Urinary bladder (tissue), 4 donors: ENCODE data around the gene APELA. TPM values are rescaled to one million over a fixed set of nuclear protein-coding genes. Genes with fewer than 3 reads are reported as not detected.
"Not testable (repeated sequence)": the region's sequence is repeated elsewhere in the genome, so short reads cannot be mapped to it uniquely, and the experiment has no call there.

ENCODE experiments used
- DNase-seq: peaks from one replicate; pipeline ENCODE4 v3.0.0-alpha.2; 2015; ENCODE audit errors: extremely low spot score
- H3K27ac ChIP-seq: one replicate; pipeline ENCODE4 v1.5.1; 2013; ENCODE audit warnings: low read depth, mild to moderate bottlenecking, moderate library complexity
- H3K36me3 ChIP-seq: one replicate; pipeline ENCODE4 v1.6.1; 2013; ENCODE audit warnings: mild to moderate bottlenecking, moderate library complexity; ENCODE audit not compliant: insufficient read depth
- H3K4me1 ChIP-seq: one replicate; pipeline ENCODE4 v1.6.1; 2013; ENCODE audit warnings: mild to moderate bottlenecking, moderate library complexity; ENCODE audit not compliant: insufficient read depth
- H3K4me3 ChIP-seq: one replicate; pipeline ENCODE4 v1.5.1; 2013; ENCODE audit warnings: low read depth, low read length
- WGBS: extraction: QIAGEN DNeasy Blood & Tissue Kit; methylation state at CpG from one replicate; pipeline ENCODE4 v1.1.7; 2013; 5-methylcytosine and 5-hydroxymethylcytosine counted together
- polyA plus RNA-seq: library from polyadenylated mRNA; stranded (reverse); fragments of 200-250 nt; gene quantifications from one replicate; pipeline ENCODE4 v1.2.3, GENCODE V29; 2013
- total RNA-seq: library from RNA; depleted of rRNA; stranded (reverse); fragments of >200 nt; gene quantifications from one replicate; pipeline ENCODE4 v1.2.3, GENCODE V29; 2014
- donor health status: healthy with polysubstance abuse.
- donor health status: healthy.

Gene APELA
- total and polyA plus RNA-seq, 2 donors, result not detected

DNA sequence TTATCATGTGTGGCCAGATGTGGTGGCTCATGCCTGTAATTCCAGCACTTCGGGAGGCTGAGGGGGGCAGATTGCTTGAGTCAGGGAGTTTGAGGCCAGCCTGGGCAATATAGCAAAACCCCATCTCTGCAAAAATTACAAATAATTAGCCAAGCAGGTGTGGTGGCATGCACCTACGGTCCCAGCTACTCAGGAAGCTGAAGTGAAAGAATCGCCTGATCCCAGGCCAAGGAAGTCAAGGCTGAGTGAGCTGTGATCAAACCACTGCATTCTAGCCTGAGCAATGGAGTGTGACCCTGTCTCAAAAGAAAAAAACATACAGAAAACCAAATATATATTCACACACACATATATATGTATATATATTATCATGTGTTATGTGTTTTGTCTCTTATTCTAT is 15.0 kb downstream of the APELA start:
- DNase-seq, result no peak
- Histone ChIP-seq H3K27ac (no peak overlapping the region), H3K4me3 (no peak overlapping the region), H3K4me1 (no peaks in the 10 kb centered on the region), H3K36me3 (no peaks in the 10 kb centered on the region)
- WGBS, result 76% methylated on average over 3 of the region's 3 CpGs

DNA sequence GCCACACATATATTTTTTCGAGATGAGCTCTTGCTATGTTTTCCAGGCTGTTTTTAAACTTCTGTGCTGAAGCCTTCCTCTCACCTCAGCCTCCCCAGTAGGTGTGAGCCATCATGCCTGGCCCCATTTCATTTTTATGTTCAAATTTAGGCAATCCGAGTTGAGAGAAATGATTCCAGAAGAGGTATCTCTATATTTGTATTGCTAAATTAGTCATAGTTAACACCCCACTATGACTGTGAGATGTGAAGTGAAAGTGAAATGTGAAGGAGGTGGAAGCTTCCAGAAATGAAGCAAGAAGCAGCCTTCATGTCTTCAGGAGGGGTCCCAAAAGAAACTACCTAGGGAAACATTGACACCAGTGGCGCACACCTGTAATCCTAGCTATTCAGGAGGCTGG is 17.7 kb downstream of the APELA start:
- Histone ChIP-seq H3K27ac (no peak overlapping the region), H3K36me3 (no peaks in the 10 kb centered on the region), H3K4me3 (no peak overlapping the region), H3K4me1 (no peaks in the 10 kb centered on the region)
- no peak for DNase-seq
- 83% methylated on average over 3 of the region's 3 CpGs for WGBS

DNA sequence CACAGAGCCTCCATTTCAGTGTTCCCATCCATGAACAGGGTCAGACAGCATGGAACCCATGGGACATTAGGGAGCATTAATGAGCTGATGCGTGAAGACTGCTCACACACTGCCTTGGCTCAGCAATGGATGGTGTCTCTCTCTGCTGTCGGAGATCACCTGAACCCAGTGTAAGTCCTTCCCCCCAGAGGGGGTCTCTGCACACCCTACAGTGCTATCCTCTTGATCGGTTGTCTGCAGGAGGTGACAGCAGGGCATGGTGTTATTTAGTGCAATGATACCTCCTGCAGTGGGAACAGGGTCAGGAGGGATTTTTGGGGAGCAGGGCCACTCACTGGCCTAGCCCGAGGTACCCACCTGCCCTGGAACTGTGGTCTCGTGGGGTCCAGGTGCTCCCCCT is 25.6 kb downstream of the APELA start:
- no peaks in the 10 kb centered on the region for H3K36me3 ChIP-seq
- no peak overlapping the region for H3K4me3 ChIP-seq
- H3K27ac ChIP-seq, result no peak overlapping the region
- no peaks in the 10 kb centered on the region for H3K4me1 ChIP-seq
- WGBS, result 87% methylated on average over 5 of the region's 5 CpGs
- DNase-seq, result no peak

DNA sequence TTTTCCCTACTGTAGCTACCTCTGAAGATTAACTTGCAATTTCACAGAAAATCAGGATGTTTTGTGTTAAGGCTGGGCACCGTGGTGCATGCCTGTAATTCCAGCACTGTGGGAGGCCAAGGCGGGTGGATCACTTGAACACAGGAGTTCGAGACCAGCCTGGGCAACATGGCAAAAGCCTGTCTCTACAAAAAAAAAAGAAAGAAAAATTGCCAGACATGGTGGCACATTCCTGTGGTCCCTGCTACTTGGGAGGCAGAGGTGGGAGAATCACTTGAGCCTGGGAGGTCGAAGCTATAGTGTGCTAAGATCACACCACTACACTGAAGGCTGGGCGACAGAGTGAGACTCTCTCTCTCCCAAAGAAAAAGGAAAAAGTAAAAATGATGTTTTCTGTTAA is 27.4 kb downstream of the APELA start:
- Histone ChIP-seq H3K36me3 (no peaks in the 10 kb centered on the region), H3K27ac (no peak overlapping the region), H3K4me3 (no peak overlapping the region), H3K4me1 (no peaks in the 10 kb centered on the region)
- DNase-seq, result no peak
- WGBS, result 79% methylated on average over 5 of the region's 5 CpGs

DNA sequence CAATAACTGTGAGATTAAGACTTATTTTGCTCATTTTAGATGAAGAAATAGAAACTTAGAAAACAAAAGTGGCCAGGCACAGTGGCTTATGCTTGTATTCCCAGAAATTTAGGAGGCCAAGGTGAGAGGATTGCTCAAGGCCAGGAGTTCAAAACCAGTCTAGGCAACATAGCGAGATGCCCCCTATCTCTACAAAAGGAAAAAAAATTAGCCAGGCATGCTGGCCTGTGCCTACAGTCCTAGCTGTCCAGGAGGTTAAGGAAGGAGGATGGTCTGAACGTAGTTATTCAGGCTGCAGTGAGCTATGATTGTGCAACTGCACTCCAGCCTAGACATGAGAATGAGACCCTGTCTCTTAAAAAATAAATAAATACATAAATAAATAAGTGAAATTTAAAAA is 28.0 kb downstream of the APELA start:
- 79% methylated on average over 2 of the region's 2 CpGs for WGBS
- Histone ChIP-seq H3K4me1 (no peaks in the 10 kb centered on the region), H3K4me3 (no peak overlapping the region)

DNA sequence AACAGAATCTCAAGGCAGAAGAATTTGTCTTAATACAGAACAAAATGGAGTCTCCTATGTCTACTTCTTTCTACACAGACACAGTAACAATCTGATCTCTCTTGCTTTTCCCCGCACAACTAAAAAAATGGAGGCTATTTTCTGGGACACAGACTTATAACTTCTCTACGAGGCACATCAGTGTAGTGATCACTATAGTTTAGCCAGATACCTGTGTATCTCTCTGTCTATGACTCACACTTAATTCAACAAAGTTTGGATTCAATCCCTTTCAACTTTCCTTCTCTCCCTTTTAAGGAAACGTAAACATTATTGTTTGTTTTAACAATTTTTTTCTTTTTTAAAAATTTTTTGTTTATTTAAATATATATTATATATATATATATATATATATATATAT is 29.4 kb downstream of the APELA start:
- Histone ChIP-seq H3K4me1 (no peaks in the 10 kb centered on the region), H3K36me3 (no peaks in the 10 kb centered on the region), H3K4me3 (no peak overlapping the region), H3K27ac (no peak overlapping the region)
- 27% methylated on average over 3 of the region's 3 CpGs for WGBS
- no peak for DNase-seq

More for the DNA sequence above, 28.0 kb downstream of the APELA start:
- DNase-seq, result no peak
- H3K27ac ChIP-seq, result no peak overlapping the region
- H3K36me3 ChIP-seq, result no peaks in the 10 kb centered on the region

DNA sequence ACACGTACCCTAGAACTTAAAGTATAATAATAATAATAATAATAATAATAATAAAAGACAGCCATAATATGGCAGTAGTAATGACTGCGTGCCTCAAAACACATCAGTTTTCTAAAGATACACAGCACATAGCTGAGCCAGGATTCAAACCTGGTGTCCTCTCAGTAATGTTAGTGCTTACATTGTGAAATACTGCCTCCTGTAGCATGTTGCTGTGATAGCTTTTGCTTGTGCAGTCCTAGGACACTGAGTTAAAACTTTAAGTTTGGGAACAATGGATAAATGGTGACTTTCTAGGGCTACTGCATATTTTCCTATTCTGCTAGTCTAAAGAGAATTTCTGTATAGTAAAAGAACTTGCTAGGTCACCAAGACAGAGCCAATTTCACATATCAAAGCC is 36.5 kb downstream of the APELA start:
- not testable (repeated sequence) for DNase-seq, H3K27ac ChIP-seq, H3K36me3 ChIP-seq, H3K4me3 ChIP-seq, H3K4me1 ChIP-seq
- WGBS, result 83% methylated on average over 2 of the region's 2 CpGs

DNA sequence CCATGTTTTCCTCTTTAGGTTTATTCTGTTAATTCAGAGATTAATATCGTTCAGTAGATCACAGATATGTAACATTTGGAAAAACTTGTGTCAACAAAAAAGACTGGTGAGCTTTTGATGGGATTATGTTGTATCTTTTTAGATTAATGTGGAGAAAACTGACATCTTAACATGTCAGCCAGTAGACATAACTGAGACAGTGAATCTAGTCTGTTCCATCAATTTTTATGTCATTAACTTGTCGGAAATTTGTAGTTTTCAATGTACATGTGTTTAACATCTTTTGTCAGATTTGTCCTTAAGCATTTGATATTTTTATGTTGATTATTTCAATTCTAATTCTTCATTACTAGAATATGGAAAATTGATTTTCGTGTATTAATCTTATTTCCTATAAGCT is 42.0 kb downstream of the APELA start:
- no peak overlapping the region for H3K27ac ChIP-seq
- H3K4me3 ChIP-seq, result no peak overlapping the region
- DNase-seq, result no peak
- H3K4me1 ChIP-seq, result no peaks in the 10 kb centered on the region
- WGBS, result 80% methylated on average over 3 of the region's 3 CpGs
- no peaks in the 10 kb centered on the region for H3K36me3 ChIP-seq

DNA sequence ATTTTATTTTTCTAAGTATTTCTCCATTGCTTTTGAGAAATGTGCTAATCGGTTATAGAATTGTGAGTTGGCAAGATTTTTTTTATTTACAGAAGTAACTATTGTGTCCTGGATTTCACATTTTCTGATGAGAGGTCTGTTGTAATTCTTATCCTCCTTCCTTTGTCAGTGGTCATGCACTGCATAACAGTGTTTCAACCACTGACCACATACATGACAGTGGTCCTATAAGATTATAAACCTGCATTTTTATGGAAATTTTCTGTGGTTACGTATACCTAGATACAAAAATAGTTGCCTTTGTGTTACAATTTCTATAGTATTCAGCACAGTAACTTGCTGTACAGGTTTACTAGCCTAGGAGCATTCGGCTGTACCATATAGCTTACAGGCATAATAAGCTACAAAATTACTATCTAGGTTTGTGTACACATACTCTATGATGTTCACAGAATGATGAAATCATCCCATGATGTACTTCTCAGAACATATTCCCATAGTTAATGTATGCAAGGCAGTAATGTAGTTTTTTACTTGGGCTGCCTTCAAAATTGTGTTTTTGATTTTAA is 47.8 kb downstream of the APELA start:
- 87% methylated on average over 3 of the region's 3 CpGs for WGBS
- no peak for DNase-seq

DNA sequence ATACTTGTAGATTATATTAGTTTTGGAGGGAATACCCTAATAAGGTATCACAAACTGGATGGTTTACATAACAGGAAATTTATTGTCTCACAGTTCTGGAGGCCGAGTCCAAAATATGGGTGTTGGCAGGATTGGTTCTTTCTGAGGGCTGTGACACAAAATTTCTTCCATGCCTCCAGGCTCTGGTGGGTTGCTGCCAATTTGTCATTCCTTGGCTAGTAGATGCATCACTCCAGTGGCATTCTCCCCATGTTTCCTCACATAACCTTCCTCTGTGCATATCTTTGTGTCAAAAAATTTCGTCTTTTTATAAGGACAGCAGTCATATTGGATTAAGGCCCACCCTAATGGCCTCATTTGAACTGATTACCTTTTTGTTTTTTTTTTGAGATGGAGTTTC is 49.3 kb downstream of the APELA start:
- no peak overlapping the region for H3K27ac ChIP-seq
- H3K36me3 ChIP-seq, result no peaks in the 10 kb centered on the region
- no peak overlapping the region for H3K4me3 ChIP-seq
- H3K4me1 ChIP-seq, result no peaks in the 10 kb centered on the region
- DNase-seq, result no peak
- 57% methylated on average over 2 of the region's 2 CpGs for WGBS

More for the DNA sequence above, 47.8 kb downstream of the APELA start:
- Histone ChIP-seq H3K36me3 (no peaks in the 10 kb centered on the region), H3K27ac (no peak overlapping the region), H3K4me3 (no peak overlapping the region), H3K4me1 (no peaks in the 10 kb centered on the region)

DNA sequence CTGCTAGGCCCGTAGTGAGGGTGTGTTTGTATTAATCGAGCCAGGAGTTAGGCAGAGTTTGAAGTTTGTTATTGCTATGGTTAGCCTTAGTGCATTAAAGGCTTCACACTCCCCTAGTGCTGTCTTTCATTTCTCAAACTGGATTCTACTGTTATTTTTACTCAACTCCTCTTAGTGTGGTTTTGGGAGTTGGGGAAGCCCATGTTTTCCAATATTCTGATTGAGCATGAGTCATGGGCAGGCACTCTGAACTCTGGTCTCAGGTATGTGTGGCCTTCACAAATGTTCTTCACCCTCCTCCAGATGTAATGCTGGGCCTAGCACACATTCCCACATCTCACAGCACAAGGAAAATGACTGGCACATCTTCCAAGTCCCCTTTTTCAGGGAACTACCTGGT is 50.1 kb downstream of the APELA start:
- 64% methylated on average over 2 of the region's 2 CpGs for WGBS
- H3K4me1 ChIP-seq, result not testable (repeated sequence)

DNA sequence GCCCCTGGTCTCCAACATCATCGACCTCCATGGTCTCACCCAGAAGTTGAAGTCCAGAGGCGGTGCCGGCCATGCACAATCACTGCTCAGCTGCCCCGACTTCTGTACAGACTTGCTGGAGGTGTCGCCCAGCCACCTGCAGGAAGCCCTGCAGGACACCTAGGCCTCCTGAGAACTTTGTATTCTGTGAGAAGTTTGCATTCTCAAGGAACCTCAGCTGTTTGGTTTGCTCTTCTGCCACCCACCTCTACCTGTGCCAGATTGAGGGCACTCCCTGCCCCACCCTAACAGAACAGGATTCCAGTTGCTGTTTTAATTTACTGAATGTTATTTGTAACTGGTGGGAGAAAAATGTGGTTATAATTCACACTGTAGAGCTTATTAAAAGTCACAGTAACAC is 53.7 kb downstream of the APELA start:
- Histone ChIP-seq H3K27ac (no peak overlapping the region), H3K4me3 (no peak overlapping the region), H3K4me1 (no peaks in the 10 kb centered on the region), H3K36me3 (no peaks in the 10 kb centered on the region)
- no peak for DNase-seq
- WGBS, result 94% methylated on average over 5 of the region's 5 CpGs

More for the DNA sequence above, 50.1 kb downstream of the APELA start:
- not testable (repeated sequence) for H3K4me3 ChIP-seq, H3K27ac ChIP-seq, H3K36me3 ChIP-seq, DNase-seq

DNA sequence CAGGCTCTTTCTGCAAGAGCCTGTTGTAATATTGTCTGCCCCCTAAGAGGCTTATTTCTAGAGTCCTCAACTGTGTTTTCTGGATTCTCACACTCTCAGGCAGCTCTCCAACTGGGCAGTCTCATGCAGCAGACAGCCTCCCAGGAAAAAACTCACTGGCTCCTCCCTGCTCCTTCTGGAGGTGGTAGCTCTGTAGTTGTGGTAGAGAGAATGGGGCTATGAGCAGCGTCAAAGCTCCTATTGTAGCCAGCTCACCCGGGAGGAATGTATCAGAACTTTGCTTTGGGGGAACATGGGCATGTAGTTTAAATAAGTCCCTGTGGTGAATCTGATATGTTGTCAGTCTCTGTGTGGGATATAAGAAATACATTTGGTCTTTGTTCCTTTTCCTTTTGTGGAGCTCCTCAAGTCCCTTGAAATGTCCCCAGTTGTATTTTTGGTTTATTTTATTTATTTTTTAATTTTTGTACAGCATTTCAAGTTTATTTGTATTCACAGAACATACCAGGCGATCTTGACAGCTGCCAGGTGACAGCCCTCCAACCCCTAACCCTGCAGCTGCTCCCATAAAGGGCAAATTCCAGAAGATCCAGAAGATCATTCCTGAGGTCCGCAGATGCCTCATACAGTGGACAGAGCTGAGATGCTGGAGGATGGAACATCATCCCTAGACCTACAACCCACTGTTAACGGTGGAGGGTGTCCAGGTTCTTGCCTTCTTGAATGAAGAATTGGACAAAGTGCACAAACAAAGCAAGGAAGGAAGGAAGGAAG is 54.8 kb downstream of the APELA start:
- DNase-seq, result no peak
- Histone ChIP-seq H3K4me1 (no peaks in the 10 kb centered on the region), H3K36me3 (no peaks in the 10 kb centered on the region), H3K4me3 (no peak overlapping the region), H3K27ac (no peak overlapping the region)
- WGBS, result 81% methylated on average over 5 of the region's 5 CpGs

DNA sequence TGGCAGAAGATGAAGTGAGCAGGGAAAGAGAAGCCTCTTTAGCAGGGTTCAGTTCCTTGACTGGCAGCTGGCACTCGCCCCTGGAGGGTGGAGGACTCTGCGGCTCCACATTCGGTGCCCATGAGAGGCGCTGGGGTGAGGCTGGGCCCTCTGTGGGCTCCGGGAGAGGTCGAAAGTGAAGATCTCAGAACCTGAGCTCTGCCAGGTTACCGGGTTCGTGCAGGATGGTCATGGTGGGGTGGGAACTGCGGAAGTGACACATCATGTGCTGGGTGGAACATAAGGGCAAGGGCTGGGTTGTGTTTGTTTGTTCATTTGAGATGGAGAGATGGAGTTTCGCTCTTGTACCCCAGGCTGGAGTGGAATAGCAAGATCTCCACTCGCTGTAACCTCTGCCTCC is 56.3 kb downstream of the APELA start:
- no peak for DNase-seq
- no peak overlapping the region for H3K4me3 ChIP-seq
- no peak overlapping the region for H3K27ac ChIP-seq
- WGBS, result 86% methylated on average over 11 of the region's 11 CpGs
- no peaks in the 10 kb centered on the region for H3K4me1 ChIP-seq
- H3K36me3 ChIP-seq, result no peaks in the 10 kb centered on the region
